Posterior cingulate gyrus (tissue), 11 donors: Measurements from ENCODE around the gene ARHGEF40.
"Not testable (repeated sequence)": the region's sequence is repeated elsewhere in the genome, so short reads cannot be mapped to it uniquely, and the experiment has no call there.

Experiments used
- DNase-seq, 10 donors: peaks; one replicate each; pipeline versions ENCODE4 v3.0.0 to v3.0.0-alpha.2; 2020 to 2021; ENCODE audit warnings: mixed read lengths in 3 of 10
- intact Hi-C: fragments of 100-400 bp; cut with DNase I; formaldehyde crosslinking; loops from one replicate; pipeline ENCODE4 v1.15.1; 2023

ARHGEF40 gene

DNA sequence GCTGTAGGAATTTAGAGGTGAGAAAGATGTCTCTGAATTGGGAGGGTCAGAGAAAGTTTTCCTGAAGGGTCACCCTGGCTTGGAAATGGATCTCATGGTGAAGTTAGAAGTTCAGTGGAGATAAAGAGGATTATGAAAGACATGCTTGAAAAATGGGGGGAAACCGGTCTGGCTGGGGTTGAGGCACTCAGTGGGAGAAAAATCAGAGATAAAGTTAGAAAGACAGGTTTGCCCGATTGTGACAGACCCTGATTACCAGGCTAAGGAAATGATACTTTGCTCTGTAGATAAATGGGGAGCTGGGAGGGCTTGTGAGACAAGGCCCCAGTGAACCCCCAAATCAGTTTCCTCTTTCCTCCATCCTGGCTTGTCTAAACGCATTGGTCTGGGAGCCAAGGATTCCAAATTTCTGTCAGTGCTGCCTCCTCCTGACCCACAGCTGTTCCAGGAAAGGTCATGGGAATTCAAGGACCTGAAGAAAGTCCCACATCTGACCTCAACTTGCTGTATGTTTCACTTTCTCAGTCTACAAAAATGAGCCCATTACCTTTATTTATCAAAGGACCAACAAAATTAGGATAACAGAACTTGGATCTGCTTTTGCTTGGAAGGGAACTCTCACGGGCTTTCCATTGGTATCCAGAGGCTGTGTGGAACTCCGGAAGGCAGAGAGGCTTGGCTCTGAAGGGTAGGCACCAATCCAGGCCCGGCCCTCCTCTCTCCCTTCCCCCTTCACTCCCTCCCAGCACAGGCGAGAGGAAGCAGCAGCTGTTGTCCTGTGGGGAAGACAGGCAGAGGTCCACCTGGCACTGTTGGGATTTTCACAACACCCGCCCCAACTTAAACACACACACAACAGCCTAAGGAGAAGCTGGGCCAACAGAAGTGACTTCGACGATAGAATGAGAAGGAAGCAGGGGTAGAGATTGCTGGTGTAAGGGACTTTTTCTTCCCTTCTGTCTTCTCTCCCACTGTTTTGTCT lies 31.4 kb upstream of the ARHGEF40 start:
- intact Hi-C loops = loop anchor here (1.0 to 5.0 kb wide), 2 partner anchors 66 kb away; no protein-coding TSS in a partner anchor
- peak; percentile 73 to 97 (median 78) for DNase-seq

DNA sequence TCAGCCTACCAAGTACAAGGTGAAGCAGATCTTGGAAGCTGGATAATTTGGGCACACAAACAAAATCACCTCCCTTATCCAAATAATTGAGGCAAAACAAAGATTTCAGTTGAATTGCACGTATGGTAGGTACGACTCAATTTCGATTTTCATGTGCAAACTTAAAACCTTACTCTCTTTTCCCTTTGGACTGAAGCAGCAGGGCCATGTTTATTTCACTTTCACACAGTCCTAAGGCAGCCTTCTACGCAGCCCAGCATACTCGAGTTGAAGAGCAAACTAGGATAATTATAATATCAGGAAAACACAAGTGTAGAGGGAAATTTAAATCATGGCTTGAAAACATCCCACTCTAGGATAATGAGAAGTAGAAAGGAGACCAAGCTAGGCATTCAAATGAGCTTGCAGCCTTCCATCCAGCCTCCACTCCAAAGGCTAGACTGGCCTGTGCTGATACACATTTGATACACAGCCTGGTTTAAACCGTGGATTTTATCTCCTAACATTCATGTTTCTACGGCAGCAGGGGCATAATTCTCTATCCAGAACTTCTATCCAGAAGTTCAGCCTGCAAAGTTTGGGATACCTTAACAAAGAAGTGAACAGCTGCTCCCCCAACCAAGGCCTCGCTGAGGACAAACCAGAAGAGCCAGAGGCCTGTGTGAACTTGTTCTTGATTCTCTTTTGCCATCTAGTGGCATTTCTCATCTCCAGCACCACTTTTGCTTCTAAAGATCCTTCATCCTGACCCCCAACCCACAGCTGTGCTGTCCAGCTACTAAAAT lies 30.3 kb upstream of the ARHGEF40 start:
- intact Hi-C loops = loop anchor here (1.0 to 5.0 kb wide), 3 partner anchors 25 to 67 kb away; no protein-coding TSS in a partner anchor
- DNase-seq = peak in 3 of 10 donors; percentile 28 to 86 (median 65)

DNA sequence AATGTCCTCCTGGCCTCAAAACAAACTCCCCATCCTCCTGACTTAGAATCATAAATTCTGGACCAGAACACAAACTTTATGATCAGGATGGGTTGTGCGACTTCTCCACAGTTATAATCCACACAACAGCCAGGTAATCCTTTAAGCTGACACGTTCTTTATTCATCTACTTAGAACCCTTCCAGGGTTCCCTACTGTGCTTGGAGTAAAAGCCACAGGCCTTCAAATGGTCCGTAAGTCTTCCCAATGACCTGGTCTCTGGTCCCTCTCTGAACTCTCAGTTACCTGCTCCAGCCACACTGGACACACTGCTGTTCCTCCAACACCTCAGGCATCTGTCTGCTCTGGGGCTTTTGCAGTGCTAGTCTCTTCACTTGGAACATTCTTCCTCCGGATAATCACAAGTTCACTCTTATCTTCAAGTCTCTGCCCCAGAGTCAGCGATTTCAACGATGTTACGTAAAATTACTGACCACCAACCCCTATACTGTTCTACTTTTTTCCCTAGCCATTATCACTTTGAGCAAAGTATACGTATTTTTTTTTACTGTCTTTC lies 29.7 kb upstream of the ARHGEF40 start:
- intact Hi-C loops = loop anchor here (1.0 kb wide), 1 partner anchor 26 kb away; no protein-coding TSS in a partner anchor
- DNase-seq = no peak

DNA sequence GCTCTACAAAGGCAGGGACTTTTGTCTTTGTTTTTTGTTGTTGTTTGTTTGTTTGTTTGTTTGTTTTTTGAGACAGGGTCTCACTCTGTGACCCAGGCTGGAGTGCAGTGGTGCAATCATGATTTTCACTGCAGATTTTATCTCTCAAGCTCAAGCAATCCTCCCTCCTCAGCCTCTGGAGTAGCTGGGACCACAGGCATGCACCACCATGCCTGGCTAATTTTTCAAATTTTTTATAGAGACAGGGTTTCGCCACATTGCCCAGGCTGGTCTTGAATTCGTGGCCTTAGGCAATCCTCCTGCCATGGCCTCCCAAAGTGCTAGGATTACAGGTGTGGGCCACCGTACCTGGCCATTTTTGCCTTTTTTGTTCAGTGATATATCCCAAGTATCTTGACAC lies 29.2 kb upstream of the ARHGEF40 start:
- intact Hi-C loops = loop anchor here (1.0 kb wide), 1 partner anchor 27 kb away; no protein-coding TSS in a partner anchor
- not testable (repeated sequence) for DNase-seq

DNA sequence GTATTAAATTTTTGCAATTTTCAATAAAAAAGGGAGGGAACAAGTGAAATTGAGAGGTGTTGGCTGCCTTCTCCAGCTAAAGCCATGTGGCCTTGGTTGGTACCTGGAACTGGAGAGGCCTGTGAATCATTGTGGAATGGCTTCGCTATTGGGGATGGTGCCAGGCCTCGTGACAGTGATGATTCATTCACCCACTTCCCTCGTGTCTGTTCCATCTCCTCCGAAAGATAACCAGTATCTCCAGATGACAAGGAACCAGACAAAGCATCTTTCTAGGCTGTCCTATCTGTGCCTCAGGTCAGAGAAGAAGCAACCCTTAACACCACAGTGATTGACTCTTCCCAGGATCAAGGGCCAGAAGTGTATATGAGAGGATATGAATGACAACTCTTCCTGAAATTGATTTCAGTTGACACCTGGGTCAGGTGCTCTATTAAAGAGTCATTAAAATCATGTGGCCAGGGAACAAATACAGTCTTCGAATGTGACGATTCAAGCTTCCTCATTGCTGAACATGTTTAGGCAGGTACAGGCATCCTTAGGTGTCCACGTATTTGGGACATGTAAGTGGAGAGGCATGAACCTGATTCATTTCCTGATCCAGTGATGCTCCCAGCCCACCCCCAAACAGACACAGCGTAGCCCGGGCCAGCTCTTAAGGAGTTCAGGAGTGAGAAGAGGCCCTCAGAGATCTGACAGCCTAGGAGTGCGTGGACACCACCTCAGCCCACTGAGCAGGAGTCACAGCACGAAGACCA lies 28.2 kb upstream of the ARHGEF40 start, which contains the start of gene RNASE7:
TSS of gene RNASE7 (plus strand) at position 687 of the 758 bp plus-strand sequence. CDS start 631 bp downstream, outside the sequence.
- DNase-seq = peak in 1 of 10 donors; percentile 86
- intact Hi-C loops = no loop called here

DNA sequence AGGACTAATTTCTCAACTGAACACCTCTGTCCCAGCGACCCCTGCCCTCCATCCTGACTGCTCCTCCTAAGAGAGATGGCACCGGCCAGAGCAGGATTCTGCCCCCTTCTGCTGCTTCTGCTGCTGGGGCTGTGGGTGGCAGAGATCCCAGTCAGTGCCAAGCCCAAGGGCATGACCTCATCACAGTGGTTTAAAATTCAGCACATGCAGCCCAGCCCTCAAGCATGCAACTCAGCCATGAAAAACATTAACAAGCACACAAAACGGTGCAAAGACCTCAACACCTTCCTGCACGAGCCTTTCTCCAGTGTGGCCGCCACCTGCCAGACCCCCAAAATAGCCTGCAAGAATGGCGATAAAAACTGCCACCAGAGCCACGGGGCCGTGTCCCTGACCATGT lies 27.2 kb upstream of the ARHGEF40 start:
- peak in 8 of 10 donors; percentile 29 to 95 (median 64) for DNase-seq
- intact Hi-C loops = no loop called here

DNA sequence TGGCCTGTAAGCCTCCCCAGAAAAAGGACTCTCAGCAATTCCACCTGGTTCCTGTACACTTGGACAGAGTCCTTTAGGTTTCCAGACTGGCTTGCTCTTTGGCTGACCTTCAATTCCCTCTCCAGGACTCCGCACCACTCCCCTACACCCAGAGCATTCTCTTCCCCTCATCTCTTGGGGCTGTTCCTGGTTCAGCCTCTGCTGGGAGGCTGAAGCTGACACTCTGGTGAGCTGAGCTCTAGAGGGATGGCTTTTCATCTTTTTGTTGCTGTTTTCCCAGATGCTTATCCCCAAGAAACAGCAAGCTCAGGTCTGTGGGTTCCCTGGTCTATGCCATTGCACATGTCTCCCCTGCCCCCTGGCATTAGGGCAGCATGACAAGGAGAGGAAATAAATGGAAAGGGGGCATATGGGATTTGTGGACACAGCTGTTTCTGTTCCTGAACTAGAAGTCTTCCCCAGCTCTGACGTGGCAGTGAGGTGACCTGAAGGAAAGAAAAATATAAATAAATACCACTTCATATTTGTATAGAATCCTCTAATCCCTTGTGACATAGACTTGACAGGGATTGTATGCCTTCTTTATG lies 26.6 kb upstream of the ARHGEF40 start:
- no peak for DNase-seq
- intact Hi-C loops = no loop called here

DNA sequence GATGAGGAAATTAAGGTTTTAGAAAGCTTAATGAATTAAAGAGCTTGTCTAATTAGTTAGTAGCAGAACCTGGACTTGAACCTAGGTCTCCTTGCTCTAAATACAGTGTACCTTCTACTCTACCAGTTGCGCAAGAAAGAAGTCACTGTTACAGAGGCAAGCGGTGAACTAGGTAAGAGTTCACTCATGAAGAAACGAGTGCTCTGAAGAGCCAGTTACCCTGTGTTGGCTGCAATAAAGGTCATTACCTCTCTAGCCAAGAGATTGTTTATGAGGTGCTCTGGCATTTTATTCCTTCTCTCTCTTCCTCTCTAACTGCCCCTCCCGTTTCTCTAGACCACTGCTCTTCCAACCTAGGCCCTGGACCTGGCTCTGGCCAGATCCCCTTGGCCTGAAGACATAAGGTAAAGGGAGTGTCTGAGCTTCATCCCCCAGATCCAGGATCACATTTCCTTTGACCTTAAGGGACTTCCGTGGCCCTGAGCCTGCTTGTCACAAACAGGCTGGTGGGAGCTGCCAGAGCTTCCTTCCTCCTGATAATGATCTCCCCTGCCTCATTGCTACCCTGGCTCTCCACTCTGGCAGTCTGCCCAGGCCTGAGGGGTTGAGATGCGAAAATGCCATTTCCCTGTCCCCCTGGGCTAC lies 26.0 kb upstream of the ARHGEF40 start:
- intact Hi-C loops = no loop called here
- no peak for DNase-seq

DNA sequence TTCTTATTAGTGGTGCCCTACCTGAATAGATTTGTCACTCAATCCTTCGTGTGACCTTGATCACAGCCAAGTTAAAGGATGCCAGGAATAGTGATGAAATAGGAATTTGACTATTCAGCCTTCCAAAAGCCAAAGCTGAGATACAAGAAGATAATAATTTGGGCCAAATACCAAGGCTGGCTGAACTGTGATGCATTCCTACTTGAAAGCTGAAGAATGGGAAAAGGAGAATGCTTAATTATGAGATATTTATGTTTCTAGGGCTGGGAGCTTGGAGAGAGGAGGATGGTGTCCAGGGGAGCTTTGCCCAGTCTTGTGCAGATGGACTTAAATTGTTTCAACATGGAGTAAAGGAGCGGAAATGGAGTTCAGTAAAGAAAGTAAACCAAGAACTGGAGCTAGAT lies 22.7 kb upstream of the ARHGEF40 start:
- no peak for DNase-seq
- intact Hi-C loops = no loop called here

DNA sequence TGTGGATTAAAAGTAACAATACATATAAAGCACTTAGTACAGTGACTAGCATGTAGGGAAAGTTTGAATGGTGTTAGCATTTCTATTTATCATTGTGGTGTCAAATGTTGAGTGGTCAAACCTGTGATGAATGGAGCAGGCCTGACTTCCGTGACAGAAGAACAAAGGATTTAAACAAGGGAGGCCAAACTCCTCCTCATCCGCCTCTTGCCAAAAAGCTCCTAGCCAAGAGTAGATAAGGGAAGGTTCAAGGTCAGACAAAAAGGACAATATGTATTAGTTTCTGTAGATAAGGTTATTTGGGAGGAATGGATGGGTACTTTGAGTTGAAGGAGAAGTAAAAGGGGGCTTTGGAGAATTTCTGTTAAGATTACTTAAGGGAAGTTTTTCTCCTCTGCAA lies 21.5 kb upstream of the ARHGEF40 start:
- DNase-seq = no peak
- intact Hi-C loops = no loop called here

DNA sequence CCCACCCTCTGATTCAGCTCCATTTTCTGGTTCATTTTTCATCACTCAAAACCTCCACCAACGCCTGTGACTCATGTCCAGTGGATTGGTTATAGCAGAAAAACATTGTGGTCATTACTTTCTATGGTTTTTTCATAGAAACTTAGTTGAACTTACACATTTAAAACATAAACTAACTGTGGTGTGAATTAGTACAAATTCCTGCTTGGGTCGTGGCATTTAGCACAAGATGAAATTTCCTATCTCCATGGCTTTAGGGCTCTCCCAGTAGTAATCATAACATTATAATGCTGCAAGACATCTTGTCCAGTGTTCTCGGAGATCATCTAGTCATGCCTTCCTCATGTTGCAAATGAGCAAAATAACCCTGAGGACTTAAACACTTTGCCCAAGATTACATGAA lies 20.8 kb upstream of the ARHGEF40 start:
- intact Hi-C loops = no loop called here
- DNase-seq = no peak

DNA sequence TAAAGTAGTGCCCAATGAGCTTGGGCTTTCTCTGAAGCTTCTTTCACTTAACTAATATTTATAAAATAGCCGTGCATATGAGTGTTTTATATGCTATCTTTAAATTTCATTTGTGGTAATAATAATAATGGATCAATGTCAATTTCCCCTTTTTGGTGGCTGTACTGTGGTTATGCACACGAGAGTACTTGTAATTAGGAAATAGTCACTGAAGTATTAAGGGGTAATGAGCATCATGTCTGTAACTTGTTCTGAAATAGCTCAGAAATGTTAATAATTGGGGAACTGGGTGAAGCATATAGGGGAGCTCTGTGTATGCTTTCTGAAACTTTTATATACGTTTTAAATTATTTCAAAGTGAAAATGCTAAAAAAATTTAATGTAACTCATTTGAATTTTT lies 19.5 kb upstream of the ARHGEF40 start:
- DNase-seq = no peak
- intact Hi-C loops = no loop called here

DNA sequence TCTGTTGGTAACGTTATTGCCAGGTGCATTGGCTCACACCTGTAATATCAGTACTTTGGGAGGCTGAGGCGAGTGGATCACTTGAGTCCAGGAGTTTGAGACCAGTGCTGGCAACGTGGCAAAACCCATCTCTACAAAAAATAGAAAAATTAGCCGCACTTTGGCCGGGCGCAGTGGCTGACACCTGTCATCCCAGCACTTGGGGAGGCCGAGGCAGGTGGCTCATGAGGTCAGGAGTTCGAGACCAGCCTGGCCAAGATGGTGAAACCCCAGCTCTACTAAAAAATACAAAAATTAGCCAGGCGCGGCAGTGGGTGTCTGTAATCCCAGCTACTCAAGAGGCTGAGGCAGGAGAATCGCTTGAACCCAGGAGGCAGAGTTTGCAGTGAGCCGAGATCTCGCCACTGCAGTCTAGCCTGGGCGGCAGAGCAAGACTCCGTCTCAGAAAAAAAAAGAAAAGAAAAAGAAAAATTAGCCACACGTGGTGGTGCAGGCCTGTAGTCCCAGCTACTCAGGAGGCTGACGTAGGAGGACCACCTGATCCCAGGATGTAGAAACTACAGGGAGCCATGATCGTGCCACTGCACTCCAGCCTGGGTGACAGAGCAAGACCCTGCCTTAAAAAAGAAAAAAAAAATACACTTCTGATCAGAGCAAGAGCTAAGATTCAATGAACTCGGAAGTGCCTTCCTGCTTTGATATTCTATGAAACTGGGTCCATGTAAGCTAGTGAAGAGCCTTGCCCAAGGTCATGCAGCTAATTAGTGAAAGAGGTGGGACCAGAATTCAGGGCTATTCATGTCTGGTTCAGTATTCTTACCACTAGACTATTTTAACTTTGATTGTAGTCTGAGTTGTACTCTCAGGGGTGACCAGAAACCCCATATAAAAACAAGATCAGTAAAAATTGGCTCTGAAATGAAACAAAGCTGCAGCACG lies 16.7 kb upstream of the ARHGEF40 start:
- no peak for DNase-seq
- intact Hi-C loops = no loop called here

DNA sequence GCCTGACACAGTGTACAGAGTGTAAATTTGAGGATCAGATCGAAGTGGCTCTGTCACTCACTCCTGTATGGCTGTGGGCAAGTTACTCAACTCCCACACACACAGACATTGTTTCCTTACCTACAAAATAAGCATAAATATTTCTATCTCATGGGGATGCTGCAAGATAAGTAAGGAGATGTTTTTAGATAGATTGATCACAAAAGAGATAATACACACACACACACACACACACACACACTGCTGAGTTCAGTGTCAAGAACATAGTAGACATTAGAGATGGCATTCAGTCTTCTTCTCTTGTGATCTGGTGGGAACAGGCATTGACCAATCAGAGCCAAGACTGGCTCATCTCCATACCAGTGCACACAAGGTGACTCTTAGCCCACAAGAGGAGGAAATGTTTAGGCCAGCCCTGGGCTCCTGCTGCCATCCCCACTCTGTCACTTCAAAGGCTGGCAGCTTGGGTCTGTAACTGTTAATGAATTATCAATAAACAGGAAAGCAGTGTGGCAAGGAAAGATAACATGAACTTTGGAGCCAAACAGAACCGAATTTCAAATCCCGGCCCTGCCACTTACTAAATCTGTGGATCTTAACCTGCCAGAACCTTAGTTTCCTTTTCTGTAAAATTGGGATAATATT lies 15.9 kb upstream of the ARHGEF40 start:
- intact Hi-C loops = no loop called here
- no peak for DNase-seq

DNA sequence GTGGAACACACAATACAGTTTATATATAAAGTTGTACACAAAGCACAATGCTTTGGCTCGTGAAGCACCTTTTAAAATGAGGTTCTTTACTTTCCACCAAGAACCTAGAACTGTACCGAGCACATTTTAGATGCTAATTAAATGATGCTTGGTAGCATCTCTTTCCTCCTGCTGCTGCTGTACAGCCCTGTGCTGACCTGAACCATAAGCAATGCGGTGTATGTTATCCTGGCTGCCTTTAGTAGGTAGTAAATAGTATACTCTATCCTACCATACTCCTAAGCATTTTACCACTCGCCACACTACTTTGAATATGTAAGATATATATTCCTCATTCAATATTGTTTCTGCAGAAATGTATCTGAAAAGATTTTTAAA lies 15.3 kb upstream of the ARHGEF40 start:
- no peak for DNase-seq
- intact Hi-C loops = no loop called here

DNA sequence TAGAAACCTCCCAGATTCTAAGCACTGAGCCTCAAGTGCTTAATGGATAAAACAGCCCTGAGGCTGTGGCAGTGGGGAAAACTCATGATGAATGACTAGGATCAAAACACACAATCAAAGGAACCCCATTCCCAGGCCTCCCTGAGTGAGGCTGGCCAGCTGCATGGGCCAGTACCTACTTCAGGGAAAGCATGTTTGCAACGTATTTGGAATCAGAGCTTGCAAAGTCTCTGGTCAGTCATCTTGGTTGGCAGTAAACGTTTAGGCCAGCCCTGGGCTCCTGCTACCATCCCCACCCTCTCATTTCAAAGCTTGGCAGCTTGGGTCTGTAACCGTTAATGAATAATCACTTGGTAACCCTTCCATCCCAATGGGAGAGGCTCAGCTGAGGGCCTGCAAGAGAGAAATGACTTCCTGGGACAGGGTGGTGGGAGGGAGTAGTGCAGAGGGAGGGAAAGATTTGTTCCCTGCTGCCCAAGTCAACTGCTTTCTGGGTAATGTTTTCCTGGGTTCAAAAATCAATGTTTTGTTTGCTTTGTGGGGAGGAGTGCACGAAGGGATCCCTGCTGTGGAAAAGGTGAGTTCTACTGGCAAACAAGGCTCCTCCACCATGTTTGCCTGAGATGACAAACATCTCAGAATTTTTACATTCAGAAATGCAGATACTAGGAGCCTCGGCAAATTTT lies 14.5 kb upstream of the ARHGEF40 start:
- no peak for DNase-seq
- intact Hi-C loops = no loop called here
